Esophagus muscularis mucosa (tissue), 4 donors: ENCODE data around the gene KCNQ4. TPM values are rescaled to one million over a fixed set of nuclear protein-coding genes. Genes with fewer than 3 reads are reported as not detected.

Experiments used
- DNase-seq: peaks from one replicate; pipeline ENCODE4 v3.0.0-alpha.2; 2017; ENCODE audit errors: extremely low spot score
- H3K27ac ChIP-seq, 4 donors: fragments of 200-600 bp; sonication (generic); replicated peaks in 1 of 4; 1 replicate in 3 of 4; 2 replicates in 1 of 4; pipeline ENCODE4 v1.5.1; 2016 to 2019; ENCODE audit warnings: mild to moderate bottlenecking in 1 of 4
- H3K27me3 ChIP-seq, 4 donors: fragments of 200-600 bp; sonication (generic); one replicate each; pipeline versions ENCODE4 v1.5.1 to v1.6.0; 2016 to 2019
- H3K36me3 ChIP-seq, 4 donors: fragments of 200-600 bp; sonication (generic); one replicate each; pipeline ENCODE4 v1.5.1; 2016 to 2019
- H3K4me1 ChIP-seq, 4 donors: fragments of 200-600 bp; sonication (generic); one replicate each; pipeline ENCODE4 v1.5.1; 2016 to 2019
- H3K4me3 ChIP-seq, 4 donors: fragments of 200-600 bp; sonication (generic); 1 replicate in 2 of 4; 2 replicates in 2 of 4; pipeline ENCODE4 v1.5.1; 2016 to 2019; ENCODE audit warnings: mild to moderate bottlenecking in 4 of 4, moderate library complexity in 1 of 4
- H3K9me3 ChIP-seq, 4 donors: fragments of 200-600 bp; sonication (generic); 1 replicate in 3 of 4; 2 replicates in 1 of 4; pipeline ENCODE4 v1.5.1; 2016 to 2019
- EP300 ChIP-seq: sonication (generic); formaldehyde crosslinking; IDR thresholded peaks from one replicate; pipeline ENCODE4 v1.6.1; 2017; ENCODE audit warnings: antibody characterized with exemption
- POLR2A ChIP-seq: fragments of 450-650 bp; IDR thresholded peaks from one replicate; pipeline ENCODE4 v1.6.1; 2017; ENCODE audit warnings: antibody characterized with exemption, moderate library complexity, mild to moderate bottlenecking, low read depth
- POLR2AphosphoS5 ChIP-seq, 2 donors: sonication (generic); formaldehyde crosslinking; IDR thresholded peaks; one replicate each; pipeline ENCODE4 v1.6.1; 2017; ENCODE audit warnings: antibody characterized with exemption in 2 of 2
- WGBS: methylation state at CpG from one replicate; pipeline ENCODE4 v1.1.5; 2018; 5-methylcytosine and 5-hydroxymethylcytosine counted together
- intact Hi-C: fragments of 100-400 bp; cut with DNase I; formaldehyde crosslinking; loops from one replicate; pipeline ENCODE4 v1.15.1; 2023
- total RNA-seq, 4 donors: library from RNA; depleted of rRNA; stranded (reverse); fragments of >200 nt; gene quantifications; one replicate each; pipeline versions ENCODE4 v1.1.0 to v1.2.1, GENCODE V29; 2016
- TF ChIP-seq, protein P1 (sequence below), 3 experiments: fragments of 200-600 bp in 2 of 3; fragments of 450-650 bp in 1 of 3; sonication (generic) in 2 of 3; IDR thresholded peaks; one replicate each; pipeline ENCODE4 v1.5.1; 2017 to 2019; ENCODE audit warnings: antibody characterized with exemption in 3 of 3, mild to moderate bottlenecking in 2 of 3, moderate library complexity in 1 of 3

The KCNQ4 gene
- total RNA-seq, 4 donors from 2014 or later = 9.3 to 22.0 (median 17.1) TPM

DNA sequence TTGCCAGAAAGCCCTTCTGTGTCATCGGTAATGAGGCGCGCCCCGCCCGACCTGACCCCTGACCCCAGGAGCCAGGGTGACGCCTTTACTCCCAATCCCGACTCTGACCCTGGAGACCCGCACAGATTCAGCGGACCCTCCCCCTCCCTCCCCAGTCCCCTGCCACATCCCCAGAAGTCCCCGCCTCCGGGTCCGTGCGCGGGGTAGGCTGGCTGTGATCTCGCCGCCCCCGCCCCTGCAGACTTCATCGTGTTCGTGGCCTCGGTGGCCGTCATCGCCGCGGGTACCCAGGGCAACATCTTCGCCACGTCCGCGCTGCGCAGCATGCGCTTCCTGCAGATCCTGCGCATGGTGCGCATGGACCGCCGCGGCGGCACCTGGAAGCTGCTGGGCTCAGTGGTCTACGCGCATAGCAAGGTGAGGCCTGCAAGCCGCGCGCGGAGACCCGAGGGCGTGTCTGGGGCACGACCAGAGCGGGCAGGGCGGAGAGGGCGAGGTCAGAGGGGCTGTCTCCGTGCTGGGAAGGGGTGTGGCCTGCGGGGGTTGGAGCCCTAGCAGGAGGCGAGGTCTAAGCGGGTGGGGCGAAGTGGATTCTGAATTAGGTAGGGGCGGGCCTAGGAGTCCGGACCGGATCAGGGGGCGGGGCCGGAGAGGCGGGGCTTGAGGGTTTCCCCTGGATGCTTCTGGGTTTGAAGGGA is 34.8 kb downstream of the KCNQ4 start:
- Histone ChIP-seq H3K4me1 (peaks cover 7 to 66% (median 40%) of the 10 kb centered on the region in 4 donors), H3K27ac (no peak overlapping the region), H3K36me3 (peaks cover 0 to 42% (median 10%) of the 10 kb centered on the region in 4 donors), H3K4me3 (peak overlapping the region; percentile 33 to 57 (median 39)), H3K9me3 (no peaks in the 10 kb centered on the region), H3K27me3 (no peaks in the 10 kb centered on the region)
- 43% methylated on average over 20 of the region's 59 CpGs for WGBS
- DNase-seq = no peak
- intact Hi-C loops = no loop called here
- TF ChIP-seq, protein P1, sequence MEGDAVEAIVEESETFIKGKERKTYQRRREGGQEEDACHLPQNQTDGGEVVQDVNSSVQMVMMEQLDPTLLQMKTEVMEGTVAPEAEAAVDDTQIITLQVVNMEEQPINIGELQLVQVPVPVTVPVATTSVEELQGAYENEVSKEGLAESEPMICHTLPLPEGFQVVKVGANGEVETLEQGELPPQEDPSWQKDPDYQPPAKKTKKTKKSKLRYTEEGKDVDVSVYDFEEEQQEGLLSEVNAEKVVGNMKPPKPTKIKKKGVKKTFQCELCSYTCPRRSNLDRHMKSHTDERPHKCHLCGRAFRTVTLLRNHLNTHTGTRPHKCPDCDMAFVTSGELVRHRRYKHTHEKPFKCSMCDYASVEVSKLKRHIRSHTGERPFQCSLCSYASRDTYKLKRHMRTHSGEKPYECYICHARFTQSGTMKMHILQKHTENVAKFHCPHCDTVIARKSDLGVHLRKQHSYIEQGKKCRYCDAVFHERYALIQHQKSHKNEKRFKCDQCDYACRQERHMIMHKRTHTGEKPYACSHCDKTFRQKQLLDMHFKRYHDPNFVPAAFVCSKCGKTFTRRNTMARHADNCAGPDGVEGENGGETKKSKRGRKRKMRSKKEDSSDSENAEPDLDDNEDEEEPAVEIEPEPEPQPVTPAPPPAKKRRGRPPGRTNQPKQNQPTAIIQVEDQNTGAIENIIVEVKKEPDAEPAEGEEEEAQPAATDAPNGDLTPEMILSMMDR (IDR thresholded peaks at IDR 0.05) = no peak
- TF ChIP-seq POLR2AphosphoS5 (IDR thresholded peaks at IDR 0.05) = no peak
- no peak for TF ChIP-seq POLR2A
- TF ChIP-seq EP300 = no peak

DNA sequence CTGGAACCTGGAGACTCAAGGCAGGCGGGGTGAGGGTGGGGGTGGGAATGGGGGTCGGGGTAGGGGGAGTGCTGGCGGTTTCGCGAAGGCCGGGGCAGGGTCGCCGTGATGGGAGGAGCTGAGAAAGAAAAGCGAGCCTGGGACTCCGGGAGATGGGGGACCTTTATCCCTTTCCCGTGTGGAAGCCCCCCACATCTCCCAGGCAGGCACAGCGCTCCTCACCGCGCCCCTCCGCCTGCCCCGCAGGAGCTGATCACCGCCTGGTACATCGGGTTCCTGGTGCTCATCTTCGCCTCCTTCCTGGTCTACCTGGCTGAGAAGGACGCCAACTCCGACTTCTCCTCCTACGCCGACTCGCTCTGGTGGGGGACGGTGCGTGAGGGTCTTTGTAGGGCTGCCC is 35.5 kb downstream of the KCNQ4 start:
- no peak for DNase-seq
- H3K27me3 ChIP-seq = no peaks in the 10 kb centered on the region
- TF ChIP-seq, protein P1 (IDR thresholded peaks at IDR 0.05) = no peak
- no peak for TF ChIP-seq POLR2AphosphoS5 (IDR thresholded peaks at IDR 0.05)
- TF ChIP-seq EP300 = no peak
- no peak for TF ChIP-seq POLR2A
- intact Hi-C loops = no loop called here
- 61% methylated on average over 11 of the region's 26 CpGs for WGBS
- H3K4me3 ChIP-seq = peak overlapping the region in 1 of 4 donors; percentile 33
- H3K4me1 ChIP-seq = peaks cover 7 to 73% (median 46%) of the 10 kb centered on the region in 4 donors
- H3K9me3 ChIP-seq = no peaks in the 10 kb centered on the region
- H3K27ac ChIP-seq = no peak overlapping the region
- H3K36me3 ChIP-seq = peaks cover 0 to 42% (median 10%) of the 10 kb centered on the region in 4 donors

DNA sequence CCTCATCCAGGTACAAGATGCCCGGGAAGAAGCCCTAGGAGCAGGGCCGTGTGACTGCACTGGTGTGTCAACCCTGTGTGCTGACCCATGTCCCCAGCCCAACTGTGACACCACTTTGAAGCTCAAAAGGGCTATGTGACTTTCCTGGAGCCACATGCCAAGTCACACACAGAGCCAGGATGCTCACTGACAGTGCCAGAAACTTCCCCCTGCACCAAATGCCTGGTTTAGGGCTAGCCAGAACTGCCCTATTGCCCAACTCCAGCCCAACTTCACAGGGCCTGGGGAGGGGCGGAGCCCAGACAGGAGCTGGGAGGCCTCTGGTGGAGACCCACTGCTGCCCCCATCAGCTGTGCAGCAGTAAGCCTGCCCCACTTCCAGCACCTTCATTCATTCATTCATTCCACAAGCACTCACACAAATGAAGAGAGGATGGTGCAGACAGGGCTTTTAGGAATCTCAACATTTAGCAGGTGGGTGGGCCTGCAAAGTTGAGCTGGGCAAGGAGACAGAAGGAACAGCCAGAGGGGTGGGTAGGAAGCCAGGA is 36.7 kb downstream of the KCNQ4 start:
- no peak for TF ChIP-seq POLR2AphosphoS5 (IDR thresholded peaks at IDR 0.05)
- no peak for TF ChIP-seq EP300
- no peak for TF ChIP-seq POLR2A
- no CpG with 5 or more reads among the region's 3 CpGs for WGBS
- no peak for DNase-seq
- Histone ChIP-seq H3K4me1 (peaks cover 16 to 85% (median 57%) of the 10 kb centered on the region in 4 donors), H3K4me3 (no peak overlapping the region), H3K9me3 (no peaks in the 10 kb centered on the region), H3K27ac (peak overlapping the region in 1 of 4 donors; percentile 29), H3K27me3 (no peaks in the 10 kb centered on the region), H3K36me3 (peaks cover 0 to 42% (median 10%) of the 10 kb centered on the region in 4 donors)
- intact Hi-C loops = no loop called here

DNA sequence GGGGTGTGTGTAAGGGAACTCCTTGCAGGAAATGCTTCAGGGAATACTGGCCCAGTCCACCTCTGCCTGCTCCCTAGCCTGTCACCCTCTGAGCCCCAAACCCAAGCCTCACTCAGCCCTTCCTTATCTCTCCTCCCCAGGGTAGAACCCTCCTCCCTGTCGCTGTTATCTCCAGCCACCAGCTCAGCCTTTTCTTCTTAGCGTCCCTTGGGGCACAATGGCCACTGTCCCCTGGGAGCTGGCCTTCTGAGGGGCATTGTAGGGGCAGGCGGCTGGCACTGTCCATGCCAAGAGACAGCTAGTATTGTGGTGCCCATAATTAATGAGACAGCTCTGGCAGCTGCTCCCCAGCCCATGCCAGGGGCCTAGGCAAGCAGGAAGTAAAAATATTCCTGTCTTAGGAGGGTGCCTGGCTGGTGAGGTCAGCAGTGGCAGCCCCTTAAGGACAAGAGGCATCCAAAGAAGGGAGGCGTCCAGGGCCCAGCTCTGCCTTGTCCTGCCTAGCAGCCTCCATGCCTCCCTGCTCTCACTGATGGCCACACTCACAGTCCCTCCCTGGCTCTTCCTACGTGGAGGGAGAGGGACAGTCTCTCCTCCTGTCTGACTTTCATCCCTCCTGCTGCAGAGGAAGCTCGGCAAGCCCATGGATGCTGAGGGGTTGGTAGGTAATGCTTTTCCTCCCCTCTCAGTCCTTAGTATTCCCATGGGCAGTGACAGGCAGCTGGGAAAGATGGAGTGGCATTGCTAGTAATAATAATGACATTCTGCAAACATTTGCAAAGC is 37.5 kb downstream of the KCNQ4 start:
- no peak for DNase-seq
- Histone ChIP-seq H3K36me3 (peaks cover 0 to 42% (median 10%) of the 10 kb centered on the region in 4 donors), H3K9me3 (no peaks in the 10 kb centered on the region), H3K27ac (peak overlapping the region in 2 of 4 donors; percentile 29 to 37), H3K4me1 (peaks cover 18 to 88% (median 64%) of the 10 kb centered on the region in 4 donors), H3K27me3 (no peaks in the 10 kb centered on the region), H3K4me3 (no peak overlapping the region)
- 44% methylated on average over 6 of the region's 6 CpGs for WGBS
- peak in 1 of 2 donors; percentile 12 for TF ChIP-seq POLR2AphosphoS5 (IDR thresholded peaks at IDR 0.05)
- TF ChIP-seq EP300 = no peak
- intact Hi-C loops = no loop called here

DNA sequence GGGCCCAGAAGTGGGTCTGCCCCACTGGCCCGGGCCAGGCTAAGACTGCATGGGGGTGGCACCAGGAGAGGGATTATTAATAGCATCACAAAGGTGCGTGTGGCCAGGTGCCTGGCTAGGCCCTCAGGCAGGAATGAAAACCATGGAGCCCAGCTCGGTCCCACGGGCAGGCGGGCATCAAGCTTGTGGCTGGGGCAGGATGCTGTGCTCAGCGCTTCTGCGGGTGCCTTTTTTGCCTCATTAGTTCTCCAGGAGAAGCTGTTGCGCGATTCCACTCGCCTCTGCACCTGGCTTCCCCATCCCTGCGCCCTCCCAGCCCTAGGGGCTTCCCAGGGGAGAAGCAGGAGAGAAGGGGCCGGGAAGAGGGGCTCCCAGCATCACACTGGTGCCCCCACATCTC is 39.3 kb downstream of the KCNQ4 start:
- Histone ChIP-seq H3K4me1 (peaks cover 18 to 83% (median 63%) of the 10 kb centered on the region in 4 donors), H3K9me3 (no peaks in the 10 kb centered on the region), H3K4me3 (no peak overlapping the region), H3K36me3 (peaks cover 0 to 36% (median 12%) of the 10 kb centered on the region in 4 donors), H3K27ac (peak overlapping the region; percentile 52 to 79 (median 66)), H3K27me3 (no peaks in the 10 kb centered on the region)
- WGBS = 90% methylated on average over 12 of the region's 12 CpGs
- DNase-seq = no peak
- TF ChIP-seq POLR2AphosphoS5 (IDR thresholded peaks at IDR 0.05) = no peak
- intact Hi-C loops = no loop called here

DNA sequence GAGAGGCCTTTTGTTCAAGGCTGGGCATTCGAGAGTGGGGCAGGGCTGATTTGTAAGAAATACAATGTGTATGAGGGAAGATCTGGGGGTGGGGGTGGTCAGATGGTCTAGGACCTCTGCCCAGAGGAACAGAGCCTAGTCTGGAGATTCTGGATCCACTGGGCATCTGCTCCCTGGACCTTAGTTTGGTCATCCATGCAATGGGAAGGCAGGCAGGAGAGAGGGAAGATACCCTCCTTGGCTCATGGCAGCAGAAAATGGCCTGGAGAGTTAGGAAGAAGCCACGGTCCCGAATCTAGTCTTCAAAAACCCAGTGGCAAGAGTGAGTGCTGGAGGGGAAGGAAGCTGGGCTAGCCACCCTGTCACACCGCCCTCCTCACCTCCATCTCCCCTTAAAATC is 39.8 kb downstream of the KCNQ4 start:
- peak overlapping the region; percentile 52 to 79 (median 66) for H3K27ac ChIP-seq

More for the DNA sequence above, 39.8 kb downstream of the KCNQ4 start:
- intact Hi-C loops = no loop called here
- no peak overlapping the region for H3K4me3 ChIP-seq
- DNase-seq = no peak
- 96% methylated on average over 4 of the region's 4 CpGs for WGBS
- H3K4me1 ChIP-seq = peaks cover 14 to 78% (median 59%) of the 10 kb centered on the region in 4 donors
- H3K9me3 ChIP-seq = no peaks in the 10 kb centered on the region
- H3K36me3 ChIP-seq = peaks cover 0 to 31% (median 10%) of the 10 kb centered on the region in 4 donors
- TF ChIP-seq POLR2AphosphoS5 (IDR thresholded peaks at IDR 0.05) = no peak
- TF ChIP-seq, protein P1 (IDR thresholded peaks at IDR 0.05) = no peak
- no peak for TF ChIP-seq POLR2A
- no peak for TF ChIP-seq EP300
- no peaks in the 10 kb centered on the region for H3K27me3 ChIP-seq
